NCI-H2227 treated with DMSO at 0.1 percent for 48 hours (cell line): ENCODE measurements around the gene PYY.
"Not testable (repeated sequence)": the region's sequence is repeated elsewhere in the genome, so short reads cannot be mapped to it uniquely, and the experiment has no call there.

Source experiments
- DNase-seq: peaks from one replicate; lab custom pipeline; 2025; lab: John Stamatoyannopoulos, UW

PYY gene

GRCh38 chr17:43945074-43945829 lies 8.5 kb downstream of the PYY start:
- DNase-seq: no peak

DNA sequence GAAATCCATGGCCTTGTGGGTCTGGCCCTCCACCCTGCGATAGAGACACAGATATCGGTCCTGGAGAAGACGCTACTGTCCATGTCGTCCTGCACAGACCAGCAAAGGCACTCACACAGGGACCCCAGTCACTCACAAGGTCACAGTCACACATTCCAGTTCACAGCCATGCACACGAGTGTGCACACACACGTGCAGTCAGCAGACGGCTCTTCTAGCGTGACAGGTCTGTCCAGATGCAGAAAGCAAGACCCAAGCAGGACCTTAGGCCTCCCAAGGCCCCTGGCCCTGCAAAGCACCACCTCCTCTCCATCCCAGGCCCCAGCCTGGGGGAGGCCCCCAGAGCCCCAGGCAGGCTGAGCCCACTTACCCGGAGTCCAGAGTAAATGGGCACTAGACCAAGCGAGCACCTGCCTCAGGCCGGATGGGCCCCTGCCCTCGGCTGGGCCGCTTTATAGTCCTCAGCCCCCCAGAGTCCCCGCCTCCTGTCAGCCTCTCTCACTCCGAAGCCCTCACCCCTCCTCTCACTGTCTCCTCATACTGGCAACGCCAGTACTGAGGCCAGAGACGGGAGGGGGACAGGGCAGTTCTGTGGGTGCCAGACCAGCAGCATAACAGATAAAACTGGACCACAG lies 11.6 kb downstream of the PYY start, which contains the start of gene PPY:
Gene PPY (minus strand): TSS at position 426 of the 635 bp plus-strand sequence. CDS start 822 bp downstream, outside the sequence.
- DNase-seq: no peak

DNA sequence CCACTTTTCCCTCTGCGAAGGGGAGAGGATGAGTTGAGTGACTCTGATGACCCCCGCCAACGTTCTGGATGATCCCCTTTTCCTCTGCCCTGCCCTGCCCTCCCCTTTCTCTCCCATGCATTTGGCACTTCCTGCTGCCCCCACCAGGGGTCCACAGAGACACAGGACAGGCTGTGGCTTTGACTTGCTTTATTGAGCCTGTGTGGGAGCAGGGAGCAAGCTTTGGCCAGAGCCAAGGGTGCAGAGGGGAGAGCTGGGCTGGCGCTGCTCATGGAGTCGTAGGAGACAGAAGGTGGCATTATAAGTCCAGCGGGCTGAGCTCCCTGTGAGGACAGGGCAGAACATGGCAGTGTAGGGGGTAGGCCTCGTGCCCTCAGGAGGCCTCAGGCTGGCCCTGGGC lies 13.1 kb downstream of the PYY start:
- DNase-seq: no peak

DNA sequence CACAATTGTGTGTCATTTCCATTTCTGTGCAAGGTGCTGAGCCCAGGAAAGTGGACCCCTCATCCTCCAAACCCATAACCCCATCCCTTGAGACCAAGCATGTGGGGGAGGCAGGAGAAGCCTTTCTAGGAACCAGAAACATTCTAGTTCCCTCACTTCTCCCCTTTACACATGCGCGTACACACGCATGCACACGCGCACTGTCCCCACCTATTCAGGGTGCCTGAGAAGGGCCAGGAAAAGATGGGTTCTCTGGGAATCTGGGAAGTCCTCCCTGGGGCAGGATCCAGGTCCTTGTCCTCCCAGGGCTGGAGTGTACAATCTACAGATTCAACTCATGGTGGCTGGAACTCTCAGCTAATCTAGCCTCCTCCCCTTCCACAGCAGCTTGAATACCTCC lies 13.9 kb downstream of the PYY start:
- no peak for DNase-seq

DNA sequence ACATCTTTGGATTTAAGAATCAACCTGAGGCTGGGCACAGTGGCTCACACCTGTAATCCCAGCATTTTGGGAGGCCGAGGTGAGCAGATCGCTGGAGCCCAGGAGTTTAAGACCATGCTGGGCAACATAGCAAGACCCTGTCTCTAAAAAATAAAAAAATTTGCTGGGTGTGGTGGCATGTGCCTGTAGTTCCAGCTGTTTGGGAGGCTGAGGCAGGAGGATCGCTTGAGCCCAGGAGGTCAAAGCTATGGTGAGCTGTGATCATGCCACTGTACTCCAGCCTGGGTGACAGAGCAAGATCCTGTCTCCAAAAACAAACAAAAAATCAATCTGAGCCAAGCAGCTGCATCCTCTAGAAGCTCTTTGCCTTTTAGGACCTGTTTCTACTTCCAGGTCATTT lies 14.3 kb downstream of the PYY start:
- DNase-seq: not testable (repeated sequence)

DNA sequence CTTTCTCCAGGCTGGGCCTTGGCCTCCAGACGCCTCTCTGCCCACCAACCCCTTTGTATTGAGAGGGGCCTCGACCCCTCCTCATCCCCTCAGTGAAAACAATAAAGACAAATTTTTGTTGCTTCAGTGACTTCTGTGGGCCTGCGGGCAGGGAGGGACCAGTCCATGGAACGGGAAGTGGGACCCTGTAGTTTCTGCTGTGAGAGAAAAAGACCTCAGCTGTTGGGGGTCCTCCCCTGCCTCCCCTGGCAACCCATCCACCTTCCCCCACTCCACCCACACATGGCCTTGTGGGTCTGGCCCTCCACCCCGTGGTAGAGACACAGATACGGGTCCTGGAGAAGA lies 14.9 kb downstream of the PYY start:
- DNase-seq: no peak

DNA sequence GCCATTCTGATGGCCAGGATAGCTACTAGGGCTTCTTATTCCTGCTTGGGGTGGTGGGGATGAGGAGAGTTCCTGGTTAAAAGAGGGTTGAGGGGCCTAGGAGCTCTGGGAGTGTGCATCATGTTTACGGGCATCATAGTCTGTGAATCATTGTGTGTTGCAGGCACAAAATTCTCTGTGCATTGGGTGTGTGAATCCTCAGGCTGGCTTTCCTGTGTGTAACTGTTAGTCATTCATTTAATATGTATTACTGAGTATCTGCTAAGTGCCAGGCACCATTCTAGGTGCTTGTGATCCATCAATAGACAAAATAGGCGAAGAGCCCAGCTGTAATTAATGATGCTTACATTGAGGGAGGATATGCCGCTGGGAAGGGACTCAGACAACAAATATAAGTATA lies 17.3 kb downstream of the PYY start:
- DNase-seq: no peak

DNA sequence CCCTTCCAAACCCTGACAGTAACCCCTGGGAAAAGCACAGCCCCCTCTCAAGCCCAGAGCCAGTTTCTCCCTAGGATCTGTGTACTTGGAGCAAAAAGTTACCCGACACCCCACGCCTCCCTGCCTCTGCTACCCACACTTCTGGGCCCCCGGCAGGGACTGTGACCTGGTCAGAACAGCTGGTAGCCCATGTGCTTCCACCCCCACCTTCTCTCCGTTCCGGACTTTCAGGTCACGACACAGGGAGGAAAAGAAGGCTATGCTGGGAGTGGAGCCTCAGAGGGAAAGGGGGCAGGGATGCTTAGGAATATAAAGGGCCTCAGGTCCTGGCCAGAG lies 17.8 kb downstream of the PYY start:
- no peak for DNase-seq

GRCh38 chr17:43935204-43935925 lies 18.4 kb downstream of the PYY start:
- DNase-seq: no peak

- DNase-seq: no peak
Measured at GRCh38 chr17:43932923-43933322, 20.8 kb downstream of the PYY start.

GRCh38 chr17:43932357-43932756 lies 21.4 kb downstream of the PYY start:
- DNase-seq: no peak

DNA sequence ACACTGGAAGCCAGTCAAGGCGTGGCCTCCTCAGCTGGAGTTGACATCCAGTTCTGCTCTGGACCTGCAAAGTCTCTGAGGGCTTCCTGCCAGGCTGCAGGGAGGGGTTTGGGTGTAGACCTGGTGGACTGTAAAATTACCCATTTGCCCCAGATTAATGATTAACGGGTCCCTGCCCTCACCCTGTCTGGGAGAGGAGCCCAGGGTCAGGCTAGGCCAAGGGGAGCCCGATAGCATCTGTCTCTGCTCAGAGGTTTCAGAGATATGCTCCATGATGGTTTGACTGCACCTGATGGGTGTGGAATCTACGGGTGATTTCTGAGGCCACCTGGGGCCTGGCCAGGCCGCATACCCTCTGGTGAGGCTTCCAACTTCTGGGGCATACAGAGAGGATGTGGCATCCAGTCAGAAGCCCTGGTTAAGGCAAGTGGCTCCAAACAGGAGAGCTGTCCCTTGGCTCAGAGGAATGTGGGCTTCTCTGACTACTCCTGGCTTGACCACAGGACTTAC lies 22.6 kb downstream of the PYY start:
- no peak for DNase-seq

DNA sequence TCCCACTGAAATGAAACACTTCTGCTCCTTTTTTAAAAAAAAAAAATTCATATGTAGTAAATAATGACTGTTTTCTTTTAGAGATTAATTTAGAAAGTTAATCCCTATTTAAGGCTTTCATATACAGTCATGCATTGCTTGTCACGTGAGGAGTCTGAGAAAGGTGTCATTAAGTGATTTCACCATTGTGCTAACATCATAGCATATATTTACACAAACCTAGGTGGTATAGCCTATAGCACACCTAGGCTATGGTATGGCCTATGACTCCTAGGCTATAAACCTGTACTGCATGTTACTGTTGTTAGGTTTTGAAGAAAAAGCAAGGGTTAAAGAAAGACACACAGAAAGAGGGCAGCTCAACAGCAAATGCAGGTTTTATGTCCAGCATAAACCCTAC lies 25.1 kb downstream of the PYY start:
- DNase-seq: no peak

- DNase-seq: not testable (repeated sequence)
Measured at GRCh38 chr17:43927929-43928328, 25.8 kb downstream of the PYY start.

- no peak for DNase-seq
Measured at GRCh38 chr17:43927060-43927864, 26.5 kb downstream of the PYY start.

DNA sequence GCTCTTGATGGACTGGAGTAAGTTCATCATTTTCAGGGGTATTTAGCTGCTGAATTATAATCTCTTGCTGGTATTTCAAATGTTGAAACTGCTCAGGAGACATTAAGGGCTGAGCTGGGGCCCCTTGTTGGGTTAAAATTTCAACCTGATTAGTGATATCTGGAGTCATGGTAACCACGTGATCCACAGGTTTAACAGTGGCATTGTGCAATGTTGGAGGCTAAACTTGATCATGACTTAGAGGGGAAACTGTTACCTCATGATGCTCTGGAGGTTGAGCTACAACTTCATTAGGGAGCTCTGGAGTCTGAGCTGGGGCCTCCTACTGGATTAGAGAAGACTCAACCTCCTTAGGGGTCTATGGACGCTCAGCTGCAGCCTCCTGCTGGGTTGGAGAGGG lies 29.2 kb downstream of the PYY start:
- no peak for DNase-seq

GRCh38 chr17:43920500-43921095 lies 33.1 kb downstream of the PYY start:
- DNase-seq: no peak

DNA sequence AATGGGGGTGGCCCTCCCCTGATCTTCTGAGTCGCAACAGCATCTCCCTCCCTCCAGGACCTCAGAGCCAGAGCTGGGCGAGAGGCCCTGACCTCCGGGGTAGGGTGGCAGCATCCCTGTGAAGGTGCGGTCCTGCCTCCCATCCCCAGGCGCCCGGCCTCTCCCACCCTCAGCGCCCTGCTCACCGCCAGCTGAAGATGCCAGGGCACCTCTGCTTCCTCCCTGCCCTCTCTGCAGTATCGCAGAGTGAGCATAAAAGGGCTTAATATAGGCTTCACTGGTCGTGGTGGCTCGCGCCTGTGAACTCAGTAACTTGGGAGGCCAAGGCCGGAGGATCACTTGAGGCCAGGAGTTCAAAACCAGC lies 35.7 kb downstream of the PYY start:
- no peak for DNase-seq

- no peak for DNase-seq
Measured at GRCh38 chr17:43917348-43918025, 36.3 kb downstream of the PYY start.

GRCh38 chr17:43917016-43917347 lies 36.8 kb downstream of the PYY start:
- DNase-seq: no peak

DNA sequence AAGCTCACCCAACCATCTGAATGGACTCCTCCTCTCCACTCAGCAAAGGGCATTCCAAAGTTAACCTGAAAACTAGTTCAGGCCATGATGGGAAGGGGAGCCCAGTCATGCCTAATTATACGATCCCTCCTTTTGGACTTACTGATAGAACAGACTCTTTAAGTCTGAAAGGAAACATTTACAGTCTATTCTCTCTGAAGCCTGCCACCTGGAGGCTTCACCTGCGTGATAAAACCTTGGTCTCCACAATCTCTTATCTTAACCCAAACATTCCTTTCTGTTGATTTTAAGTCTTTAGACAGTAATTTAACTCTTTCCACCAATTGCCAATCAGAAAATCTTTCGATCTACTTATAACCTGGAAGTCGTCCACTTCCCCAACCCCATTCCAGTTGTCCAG lies 37.4 kb downstream of the PYY start:
- DNase-seq: no peak

GRCh38 chr17:43915559-43915958 lies 38.2 kb downstream of the PYY start:
- DNase-seq: no peak
